Muscle of back (tissue), 11 donors: Measurements from ENCODE around the gene SETD1A. TPM values are rescaled to one million over a fixed set of nuclear protein-coding genes. Genes with fewer than 3 reads are reported as not detected.

ENCODE experiments used
- DNase-seq, 3 donors: peaks; one replicate each; pipeline versions ENCODE4 v3.0.0 to v3.0.0-alpha.2; 2013
- polyA plus RNA-seq, 10 donors: library from polyadenylated mRNA; unstranded; fragments of 120-200 nt; gene quantifications; one replicate each; pipeline ENCODE4 v1.2.1, GENCODE V29; 2013; ENCODE audit not compliant: insufficient read length in 10 of 10

The SETD1A gene
- polyA plus RNA-seq, 10 donors: 9.5 to 15.9 (median 11.3) TPM

GRCh38 chr16:30980959-30981358, 23.4 kb downstream of the SETD1A start:
- DNase-seq: no peak

- DNase-seq: peak in 2 of 3 donors; percentile 65 to 67
Measured at GRCh38 chr16:30982548-30983288, 25.2 kb downstream of the SETD1A start.

DNA sequence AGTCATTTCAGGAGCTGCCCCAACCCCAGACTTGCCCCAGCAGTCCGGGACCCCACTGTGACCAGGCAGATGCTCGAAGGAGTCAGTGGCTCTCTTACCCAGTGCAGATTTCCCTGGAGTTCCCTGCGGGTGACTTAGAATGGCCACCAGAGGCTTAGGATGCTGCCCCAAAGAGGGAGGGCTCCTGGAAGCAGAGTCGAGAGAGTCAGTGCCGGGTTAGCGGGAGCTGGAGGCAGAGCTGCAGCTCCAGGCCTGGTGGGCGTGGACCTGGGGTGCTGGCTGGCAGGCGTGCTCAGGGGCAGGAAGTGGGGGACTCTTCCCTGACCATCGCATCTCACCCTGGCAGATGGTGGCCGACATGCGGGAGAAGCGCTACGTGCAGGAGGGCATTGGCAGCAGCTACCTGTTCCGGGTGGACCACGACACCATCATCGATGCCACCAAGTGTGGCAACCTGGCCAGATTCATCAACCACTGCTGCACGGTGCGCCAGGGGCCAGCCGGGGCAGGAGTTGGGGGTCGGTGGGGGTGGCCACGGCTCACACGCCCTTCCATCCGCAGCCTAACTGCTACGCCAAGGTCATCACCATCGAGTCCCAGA, 25.8 kb downstream of the SETD1A start:
- DNase-seq: no peak

GRCh38 chr16:30983898-30984610, 26.5 kb downstream of the SETD1A start:
- DNase-seq: no peak

DNA sequence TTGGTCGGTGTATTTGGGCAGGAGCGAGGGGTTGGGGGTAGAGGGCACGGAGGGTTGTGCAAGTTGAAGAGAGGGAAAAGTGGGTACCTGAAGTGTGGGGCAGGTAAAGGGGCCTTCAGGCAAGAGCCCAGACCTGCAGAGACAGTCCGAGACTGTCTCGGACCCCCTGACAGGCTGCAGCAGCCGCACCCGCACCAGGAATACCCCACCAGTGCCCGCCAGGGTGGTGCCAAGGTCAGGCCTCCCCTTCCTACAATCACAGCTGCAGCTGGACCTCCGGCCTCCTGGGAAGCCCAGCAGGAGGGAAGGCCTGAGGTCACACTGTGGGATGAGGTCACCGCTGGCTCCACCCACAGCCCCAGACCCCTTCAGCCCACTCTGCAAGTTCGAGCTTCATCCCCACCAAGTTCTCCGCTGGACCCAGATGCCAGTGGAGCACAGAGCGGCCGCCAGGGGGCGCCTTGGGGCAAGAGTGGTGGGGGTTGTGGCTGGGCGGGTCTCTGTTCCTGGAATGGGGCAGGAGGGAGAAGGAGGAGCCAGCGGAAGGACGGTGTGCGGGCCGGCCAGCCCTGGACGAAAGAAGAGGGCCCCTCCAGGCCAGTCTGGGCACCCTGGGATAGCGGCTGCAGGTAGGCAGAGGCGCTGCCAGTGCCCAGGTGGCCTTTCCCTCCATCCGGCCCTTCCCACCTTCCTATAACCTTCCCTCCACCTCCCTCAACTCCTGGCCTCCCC, 27.3 kb downstream of the SETD1A start, which contains the start of gene HSD3B7:
TSS of gene HSD3B7 (plus strand) at position 539 of the 732 bp plus-strand sequence. CDS start 452 bp downstream, outside the sequence.
- DNase-seq: peak; percentile 76 to 93 (median 89)

GRCh38 chr16:30985401-30986128, 28.0 kb downstream of the SETD1A start:
- DNase-seq: no peak

DNA sequence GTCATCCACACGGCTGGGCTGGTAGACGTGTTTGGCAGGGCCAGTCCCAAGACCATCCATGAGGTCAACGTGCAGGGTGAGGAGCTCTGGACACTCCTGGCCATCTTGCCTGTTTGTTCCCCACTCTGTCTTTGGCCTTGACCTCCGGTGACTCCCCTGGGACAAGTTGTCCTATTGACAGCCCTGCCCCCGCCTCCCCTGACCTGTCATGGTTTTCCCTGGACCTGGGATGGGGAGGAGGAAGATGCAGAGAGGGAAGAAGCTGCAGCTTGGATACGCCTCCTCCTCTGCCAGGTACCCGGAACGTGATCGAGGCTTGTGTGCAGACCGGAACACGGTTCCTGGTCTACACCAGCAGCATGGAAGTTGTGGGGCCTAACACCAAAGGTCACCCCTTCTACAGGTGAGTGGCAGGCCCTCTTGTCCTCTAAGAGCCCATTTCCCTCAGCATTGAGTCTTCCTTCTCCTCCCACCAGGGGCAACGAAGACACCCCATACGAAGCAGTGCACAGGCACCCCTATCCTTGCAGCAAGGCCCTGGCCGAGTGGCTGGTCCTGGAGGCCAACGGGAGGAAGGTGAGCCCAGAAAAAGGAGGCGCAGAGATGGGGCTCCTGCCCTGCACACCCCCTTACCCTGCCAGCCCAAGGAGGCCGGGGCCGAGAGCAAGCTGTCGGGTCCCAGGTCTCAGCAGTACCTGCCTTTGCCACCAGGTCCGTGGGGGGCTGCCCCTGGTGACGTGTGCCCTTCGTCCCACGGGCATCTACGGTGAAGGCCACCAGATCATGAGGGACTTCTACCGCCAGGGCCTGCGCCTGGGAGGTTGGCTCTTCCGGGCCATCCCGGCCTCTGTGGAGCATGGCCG, 28.8 kb downstream of the SETD1A start:
- no peak for DNase-seq

DNA sequence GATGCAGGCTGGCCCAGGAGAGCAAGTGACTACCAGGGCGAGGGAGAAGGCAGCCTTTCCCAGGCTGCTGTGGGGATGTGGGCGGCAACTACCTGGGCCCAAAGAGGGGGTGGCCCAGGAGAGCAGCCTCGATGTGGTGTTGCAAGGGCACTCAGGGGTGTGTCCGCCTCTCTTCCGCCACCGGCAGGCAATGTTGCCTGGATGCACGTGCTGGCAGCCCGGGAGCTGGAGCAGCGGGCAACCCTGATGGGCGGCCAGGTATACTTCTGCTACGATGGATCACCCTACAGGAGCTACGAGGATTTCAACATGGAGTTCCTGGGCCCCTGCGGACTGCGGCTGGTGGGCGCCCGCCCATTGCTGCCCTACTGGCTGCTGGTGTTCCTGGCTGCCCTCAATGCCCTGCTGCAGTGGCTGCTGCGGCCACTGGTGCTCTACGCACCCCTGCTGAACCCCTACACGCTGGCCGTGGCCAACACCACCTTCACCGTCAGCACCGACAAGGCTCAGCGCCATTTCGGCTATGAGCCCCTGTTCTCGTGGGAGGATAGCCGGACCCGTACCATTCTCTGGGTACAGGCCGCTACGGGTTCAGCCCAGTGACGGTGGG, 30.1 kb downstream of the SETD1A start:
- no peak for DNase-seq

- no peak for DNase-seq
Measured at GRCh38 chr16:30989469-30990047, 32.0 kb downstream of the SETD1A start.

GRCh38 chr16:30990105-30990504, 32.6 kb downstream of the SETD1A start:
- DNase-seq: no peak

DNA sequence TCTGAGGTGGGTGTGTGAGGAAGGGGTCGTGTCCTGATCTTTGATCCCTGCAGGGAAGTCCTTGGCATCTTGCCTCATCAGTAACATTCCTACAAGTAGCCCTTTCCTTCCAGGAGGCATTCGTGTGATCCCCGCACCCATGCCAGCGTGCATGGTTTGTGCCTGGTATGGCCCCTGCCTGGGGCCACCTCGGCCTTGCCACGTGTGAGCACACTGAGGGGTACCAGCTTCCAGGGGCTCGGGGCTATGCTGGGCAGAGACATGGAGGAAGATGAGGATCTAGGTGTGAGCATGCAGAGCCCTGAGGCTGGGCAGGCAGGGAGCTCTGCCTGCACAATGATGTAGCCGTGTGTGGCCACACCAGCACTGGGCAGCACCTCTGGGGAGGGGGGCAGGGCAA, 33.5 kb downstream of the SETD1A start:
- DNase-seq: no peak

DNA sequence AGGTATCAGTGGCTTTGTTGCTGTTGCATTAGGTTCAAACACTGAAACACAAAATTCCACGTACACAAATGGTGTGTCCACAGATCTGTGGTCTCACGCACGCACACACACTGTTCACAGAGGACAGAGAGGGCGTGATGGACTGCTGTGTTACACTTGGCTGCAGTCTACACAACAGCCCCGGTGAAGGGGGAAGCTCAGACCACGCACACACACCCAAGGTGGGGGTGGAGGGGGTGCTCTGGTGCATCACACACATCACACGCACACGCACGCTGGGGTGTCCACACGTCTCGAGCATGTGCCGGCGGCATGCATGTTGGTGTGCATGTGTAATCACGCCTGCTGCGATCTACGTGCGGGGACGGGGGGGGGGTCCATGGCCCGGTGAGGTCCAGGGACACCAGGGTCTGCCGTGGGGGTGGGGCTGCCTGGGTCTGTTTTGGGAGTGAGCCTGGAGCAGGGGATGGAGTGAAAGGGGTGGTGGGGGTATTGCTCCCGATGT, 34.8 kb downstream of the SETD1A start:
- DNase-seq: no peak

DNA sequence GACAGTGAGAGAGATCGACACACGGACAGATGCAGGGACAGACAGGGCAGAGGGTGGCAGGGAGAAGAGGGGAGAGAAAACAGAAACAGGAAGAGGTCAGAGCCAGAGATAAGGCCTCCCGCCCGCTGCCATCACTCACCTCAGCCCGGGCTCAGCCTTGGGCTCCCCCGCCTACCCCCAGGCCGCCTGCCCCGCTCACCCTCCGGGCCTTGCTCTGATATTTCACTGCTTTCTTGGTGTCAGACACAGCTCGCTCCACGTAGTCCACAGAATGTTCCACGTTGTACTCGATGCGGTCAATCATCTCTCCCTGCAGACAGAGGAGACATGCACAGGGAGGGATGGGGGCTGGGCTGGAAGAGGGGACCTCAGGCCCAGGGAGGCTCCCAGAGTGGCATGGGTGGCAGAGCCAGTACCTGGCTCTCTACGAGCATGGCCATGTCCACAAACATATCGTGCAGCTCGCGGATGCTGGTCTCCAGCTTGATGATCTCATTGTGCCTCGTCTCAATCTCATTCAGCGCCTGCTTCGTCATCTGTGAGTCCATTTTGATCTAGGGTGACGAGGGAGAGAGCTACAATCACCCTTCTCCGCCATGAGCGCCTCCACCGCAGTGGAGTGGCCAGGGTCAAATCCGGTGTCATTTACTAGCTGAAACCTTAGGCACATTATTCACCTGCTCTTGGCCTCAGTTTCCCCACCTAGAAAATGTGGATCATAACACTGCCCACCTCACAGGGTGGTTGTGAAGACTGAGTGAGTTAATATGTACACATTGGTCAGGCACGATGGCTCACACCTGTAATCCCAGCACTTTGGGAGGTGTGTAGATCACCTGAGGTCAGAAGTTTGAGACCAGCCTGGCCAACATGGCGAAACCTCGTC, 35.6 kb downstream of the SETD1A start:
- no peak for DNase-seq

GRCh38 chr16:30995927-30996323, 38.4 kb downstream of the SETD1A start:
- DNase-seq: no peak

GRCh38 chr16:30996324-30996984, 38.9 kb downstream of the SETD1A start:
- DNase-seq: peak in 2 of 3 donors; percentile 67 to 71

DNA sequence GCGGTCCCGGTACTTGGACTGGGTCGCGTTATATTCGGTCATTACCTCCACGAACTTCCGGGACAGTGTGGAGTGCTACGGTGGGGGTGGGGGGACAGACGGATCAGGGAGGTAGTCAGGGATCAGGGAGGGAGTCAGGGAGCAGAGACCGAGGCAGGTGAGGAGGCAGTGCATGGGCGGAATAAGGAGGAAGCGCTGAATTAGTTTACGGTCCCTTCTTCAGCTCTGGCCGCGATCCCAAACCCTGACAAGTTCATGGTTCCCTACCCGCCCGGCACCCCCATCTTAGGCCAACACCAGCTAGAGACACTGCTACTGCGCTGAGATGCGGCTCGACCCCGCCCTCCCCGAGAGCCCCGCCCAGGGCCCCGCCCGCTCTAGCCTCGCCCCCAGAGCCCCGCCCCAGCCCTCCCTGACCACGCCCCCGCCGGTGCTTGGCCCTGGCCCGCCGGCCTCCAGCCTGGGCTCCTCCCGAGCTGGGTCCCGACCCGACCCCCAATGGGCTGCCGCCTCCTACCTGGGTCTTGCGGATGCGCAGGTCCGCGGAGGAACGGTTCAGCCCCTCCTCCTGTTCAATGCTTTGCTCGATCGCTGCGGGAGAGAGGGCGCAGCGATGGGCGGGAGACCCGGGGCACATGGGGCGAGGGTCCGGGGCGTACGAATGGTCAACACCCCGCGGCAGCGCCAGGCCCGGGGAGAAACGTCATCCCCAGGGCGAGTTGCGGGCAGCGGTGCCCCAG, 39.6 kb downstream of the SETD1A start:
- peak in 2 of 3 donors; percentile 57 to 68 for DNase-seq
